GM19468 (cell line): ENCODE measurements around the gene MSMP.

Experiments
- ATAC-seq: cut with Tn5 transposase; IDR thresholded peaks from one replicate; pipeline ENCODE4 v1.9.1; 2021; ENCODE audit warnings: mild to moderate bottlenecking, moderate library complexity, moderate number of reproducible peaks; ENCODE audit not compliant: unreplicated experiment; ENCODE audit errors: extremely low read depth

MSMP gene

GRCh38 chr9:35746583-35746982 is 7.5 kb downstream of the MSMP start:
- no peak for ATAC-seq

- ATAC-seq: no peak
Measured at GRCh38 chr9:35745569-35745968, 8.5 kb downstream of the MSMP start.

- no peak for ATAC-seq
Measured at GRCh38 chr9:35743880-35744518, 10.1 kb downstream of the MSMP start.

- ATAC-seq: no peak
Measured at GRCh38 chr9:35743452-35743851, 10.6 kb downstream of the MSMP start.

GRCh38 chr9:35741740-35742139 is 12.3 kb downstream of the MSMP start:
- ATAC-seq: no peak

- no peak for ATAC-seq
Measured at GRCh38 chr9:35740243-35740642, 13.8 kb downstream of the MSMP start.

- ATAC-seq: no peak
Measured at GRCh38 chr9:35738924-35739323, 15.2 kb downstream of the MSMP start.

GRCh38 chr9:35738186-35738585 is 15.9 kb downstream of the MSMP start:
- ATAC-seq: no peak

- no peak for ATAC-seq
Measured at GRCh38 chr9:35737143-35737542, 16.9 kb downstream of the MSMP start.

GRCh38 chr9:35736201-35736633 is 17.9 kb downstream of the MSMP start:
- no peak for ATAC-seq

GRCh38 chr9:35734096-35734495 is 20.0 kb downstream of the MSMP start:
- no peak for ATAC-seq

- ATAC-seq: no peak
Measured at GRCh38 chr9:35732800-35733541, 21.1 kb downstream of the MSMP start.

- ATAC-seq: peak; percentile 76
Measured at GRCh38 chr9:35732185-35732799, 21.8 kb downstream of the MSMP start, which contains the start of the genes CREB3 and TLN1. Gene CREB3, plus strand, starts transcription at chr9:35732666. Its CDS starts 107 bp downstream, at chr9:35732773. Gene TLN1, minus strand, starts transcription at chr9:35732195. Its CDS starts 6,501 bp downstream, at chr9:35725694.

- no peak for ATAC-seq
Measured at GRCh38 chr9:35731415-35732184, 22.5 kb downstream of the MSMP start.

- ATAC-seq: no peak
Measured at GRCh38 chr9:35730486-35730854, 23.6 kb downstream of the MSMP start.

GRCh38 chr9:35729700-35730485 is 24.2 kb downstream of the MSMP start:
- ATAC-seq: no peak

- ATAC-seq: no peak
Measured at GRCh38 chr9:35729101-35729500, 25.0 kb downstream of the MSMP start.

- no peak for ATAC-seq
Measured at GRCh38 chr9:35728041-35728971, 25.8 kb downstream of the MSMP start.

- ATAC-seq: no peak
Measured at GRCh38 chr9:35727676-35728040, 26.4 kb downstream of the MSMP start.
